IMR-90 (cell line): Measurements from ENCODE around the gene COQ6. TPM values are rescaled to one million over a fixed set of nuclear protein-coding genes. Genes with fewer than 3 reads are reported as not detected.

Experiments
- ATAC-seq: fragments of 200-7000 bp; cut with Tn5 transposase; 2 replicates; pipeline ENCODE4 v1.9.1; 2020; ENCODE audit warnings: low read depth, mild to moderate bottlenecking, moderate library complexity
- BruUV-seq: library from RNA; stranded (reverse); fragments of 400-500 nt; replicated peaks from 2 replicates; lab custom pipeline; 2021; lab: Mats Ljungman, UMichigan
- CTCF ChIA-PET: fragments of 300-600 bp; formaldehyde crosslinking; extraction: SDS; loops from one replicate; lab custom pipeline; 2021; ENCODE audit warnings: antibody characterized with exemption; lab: Yijun Ruan, JAX
- POLR2A ChIA-PET: fragments of 300-600 bp; sonication (Branson Sonifier 250); formaldehyde crosslinking; loops from one replicate; lab custom pipeline; 2022; ENCODE audit warnings: antibody characterized with exemption; ENCODE audit not compliant: unreplicated experiment; lab: Charles Lee
- DNase-seq: peaks from one replicate; pipeline ENCODE4 v3.0.0; 2013
- H2AFZ ChIP-seq: replicated peaks from 2 replicates; pipeline ENCODE3; 2013; ENCODE audit warnings: low read length, mild to moderate bottlenecking; ENCODE audit not compliant: poor library complexity
- H2AK5ac ChIP-seq: 2 replicates; pipeline ENCODE4 v1.6.1; 2013; ENCODE audit warnings: low read depth, low read length, inconsistent platforms
- H2AK9ac ChIP-seq: replicated peaks from 2 replicates; pipeline ENCODE3; 2013; ENCODE audit warnings: mild to moderate bottlenecking, low read depth, low read length, moderate library complexity; ENCODE audit not compliant: poor library complexity
- H2BK120ac ChIP-seq: 2 replicates; pipeline ENCODE4 v1.6.1; 2013; ENCODE audit warnings: low read depth, low read length, inconsistent platforms
- H2BK15ac ChIP-seq: 3 replicates; pipeline ENCODE4 v1.6.1; 2013; ENCODE audit warnings: low read depth, low read length, inconsistent platforms
- H2BK20ac ChIP-seq: 2 replicates; pipeline ENCODE4 v1.6.1; 2013; ENCODE audit warnings: low read depth, mild to moderate bottlenecking, inconsistent platforms, low read length, moderate library complexity
- H2BK5ac ChIP-seq: 2 replicates; pipeline ENCODE4 v1.6.1; 2013; ENCODE audit warnings: mild to moderate bottlenecking, low read depth, low read length, inconsistent platforms; ENCODE audit not compliant: poor library complexity, severe bottlenecking
- H3K14ac ChIP-seq: replicated peaks from 2 replicates; pipeline ENCODE4 v1.6.1; 2013; ENCODE audit warnings: low read depth, low read length, inconsistent platforms
- H3K18ac ChIP-seq: 2 replicates; pipeline ENCODE4 v1.6.1; 2013; ENCODE audit warnings: low read depth, low read length, control low read depth
- H3K23ac ChIP-seq: 2 replicates; pipeline ENCODE4 v1.6.1; 2013; ENCODE audit warnings: low read depth, low read length, inconsistent platforms
- H3K27ac ChIP-seq: 2 replicates; pipeline ENCODE4 v1.5.1; 2013; ENCODE audit warnings: mild to moderate bottlenecking, control low read depth, low read length; ENCODE audit not compliant: insufficient read depth
- H3K27me3 ChIP-seq: 2 replicates; pipeline ENCODE4 v1.6.1; 2013; ENCODE audit warnings: low read length; ENCODE audit not compliant: control insufficient read depth, insufficient read depth
- H3K36me3 ChIP-seq: 2 replicates; pipeline ENCODE4 v1.6.1; 2013; ENCODE audit warnings: low read length, mixed read lengths; ENCODE audit not compliant: control insufficient read depth, insufficient read depth
- H3K4ac ChIP-seq: 2 replicates; pipeline ENCODE4 v1.6.1; 2013; ENCODE audit warnings: low read depth, low read length, inconsistent platforms
- H3K4me1 ChIP-seq: 2 replicates; pipeline ENCODE4 v1.6.1; 2013; ENCODE audit warnings: low read length, mixed read lengths; ENCODE audit not compliant: control insufficient read depth, insufficient read depth
- H3K4me2 ChIP-seq: 2 replicates; pipeline ENCODE4 v1.6.1; 2013; ENCODE audit warnings: low read depth, mild to moderate bottlenecking, control low read depth, low read length, moderate library complexity
- H3K4me3 ChIP-seq: 2 replicates; pipeline ENCODE4 v1.5.1; 2013; ENCODE audit warnings: low read depth, mild to moderate bottlenecking, control low read depth, low read length, moderate library complexity; ENCODE audit not compliant: insufficient read depth
- H3K56ac ChIP-seq: 2 replicates; pipeline ENCODE4 v1.6.1; 2013; ENCODE audit warnings: low read length, inconsistent platforms; ENCODE audit not compliant: insufficient read depth; ENCODE audit errors: extremely low read depth
- H3K79me1 ChIP-seq, 2 experiments: 2 replicates each; pipeline ENCODE4 v1.6.1; 2013; ENCODE audit warnings: low read length in 2 of 2, inconsistent platforms in 1 of 2, low read depth in 1 of 2
- H3K9ac ChIP-seq: 2 replicates; pipeline ENCODE4 v1.6.1; 2013; ENCODE audit warnings: low read depth, low read length, control low read depth
- H3K9me1 ChIP-seq: 2 replicates; pipeline ENCODE4 v1.6.1; 2013; ENCODE audit warnings: low read length, inconsistent platforms; ENCODE audit not compliant: insufficient read depth
- H3K9me3 ChIP-seq: 2 replicates; pipeline ENCODE4 v1.6.1; 2013; ENCODE audit warnings: low read length; ENCODE audit not compliant: control insufficient read depth, insufficient read depth
- H4K20me1 ChIP-seq: 2 replicates; pipeline ENCODE4 v1.6.1; 2013; ENCODE audit warnings: low read length, inconsistent platforms; ENCODE audit not compliant: insufficient read depth
- H4K5ac ChIP-seq: 2 replicates; pipeline ENCODE4 v1.6.1; 2013; ENCODE audit warnings: mild to moderate bottlenecking, low read depth, low read length, control low read depth
- H4K8ac ChIP-seq, 2 experiments: 2 replicates each; pipeline ENCODE4 v1.6.1; 2013; ENCODE audit warnings: low read depth in 2 of 2, low read length in 2 of 2, control low read depth in 1 of 2, inconsistent platforms in 1 of 2
- H4K91ac ChIP-seq: 2 replicates; pipeline ENCODE4 v1.6.1; 2013; ENCODE audit warnings: low read depth, low read length, inconsistent platforms; ENCODE audit not compliant: insufficient read depth
- BHLHE40 ChIP-seq: fragments of 150-350 bp; IDR thresholded peaks from 2 replicates; pipeline ENCODE4 v1.6.1; 2016; ENCODE audit warnings: mild to moderate bottlenecking, low read depth, low read length
- CEBPB ChIP-seq: IDR thresholded peaks from 2 replicates; pipeline ENCODE4 v1.6.1; 2012; ENCODE audit warnings: low read depth, low read length, improper control_type of control experiment
- CTCF ChIP-seq: conservative IDR thresholded peaks from 2 replicates; pipeline ENCODE4 v1.5.1; 2012; ENCODE audit warnings: mild to moderate bottlenecking, low read depth, low read length, improper control_type of control experiment
- FOS ChIP-seq: fragments of 150-350 bp; IDR thresholded peaks from 2 replicates; pipeline ENCODE4 v1.6.1; 2016; ENCODE audit warnings: low read depth, low read length
- MAFK ChIP-seq: IDR thresholded peaks from 2 replicates; pipeline ENCODE4 v1.6.1; 2012; ENCODE audit warnings: low read depth, low read length, improper control_type of control experiment
- NFE2L2 ChIP-seq: fragments of 150-350 bp; IDR thresholded peaks from 2 replicates; pipeline ENCODE4 v1.6.1; 2016; ENCODE audit warnings: low read depth, mild to moderate bottlenecking, low read length
- POLR2A ChIP-seq: IDR thresholded peaks from 2 replicates; pipeline ENCODE4 v1.6.1; 2012; ENCODE audit warnings: mild to moderate bottlenecking, low read depth, low read length
- RAD21 ChIP-seq: IDR thresholded peaks from 2 replicates; pipeline ENCODE4 v1.6.1; 2012; ENCODE audit warnings: low read length, improper control_type of control experiment
- RCOR1 ChIP-seq: IDR thresholded peaks from 2 replicates; pipeline ENCODE4 v1.6.1; 2012; ENCODE audit warnings: mild to moderate bottlenecking, low read length, improper control_type of control experiment; ENCODE audit not compliant: insufficient replicate concordance
- RFX5 ChIP-seq: IDR thresholded peaks from 2 replicates; pipeline ENCODE4 v1.8.0; 2012; ENCODE audit warnings: low read depth, mild to moderate bottlenecking, low read length, moderate library complexity
- SMC3 ChIP-seq: fragments of 150-350 bp; IDR thresholded peaks from 2 replicates; pipeline ENCODE4 v1.6.1; 2016; ENCODE audit warnings: low read depth, mild to moderate bottlenecking, antibody characterized with exemption, low read length, moderate library complexity
- USF2 ChIP-seq: fragments of 150-350 bp; IDR thresholded peaks from 2 replicates; pipeline ENCODE4 v1.6.1; 2017; ENCODE audit warnings: mild to moderate bottlenecking, antibody characterized with exemption, low read length, low read depth
- WGBS, 2 experiments: methylation state at CpG; one replicate each; pipeline versions ENCODE4 v1.1.5 to v1.1.7; 2013; ENCODE audit warnings: missing lambda C conversion rate in 2 of 2; ENCODE audit not compliant: insufficient read length in 1 of 2; ENCODE audit errors: extremely low coverage in 2 of 2; 5-methylcytosine and 5-hydroxymethylcytosine counted together
- dilution Hi-C: fragments of 300-500 bp; cut with HindIII; formaldehyde crosslinking; loops from one replicate; pipeline ENCODE4 v1.14.3; 2018; ENCODE audit warnings: low sequenced_read_pairs; ENCODE audit not compliant: unreplicated experiment
- in situ Hi-C: fragments of 300-500 bp; cut with MboI; formaldehyde crosslinking; loops from 3 replicates; pipeline ENCODE4 v1.14.3; 2019; ENCODE audit warnings: low sequenced_read_pairs, inconsistent platforms, mixed read lengths
- intact Hi-C: fragments of 100-400 bp; cut with micrococcal nuclease; formaldehyde crosslinking; loops from 2 replicates; pipeline ENCODE4 v1.10.0; 2022
- polyA plus RNA-seq, 3 experiments: library from polyadenylated mRNA; depleted of rRNA; stranded (reverse); fragments of >200 nt; gene quantifications; 2 replicates each; pipeline ENCODE4 v1.2.3, GENCODE V29; 2012; ENCODE audit warnings: low replicate concordance in 1 of 3
- total RNA-seq: library from RNA; depleted of rRNA; stranded (reverse); fragments of >200 nt; gene quantifications from 2 replicates; pipeline ENCODE4 v1.2.3, GENCODE V29; 2012

Gene COQ6
- total and polyA plus RNA-seq, 2 of the 4 experiments (the other 2 are of a cell fraction) = 21.0 to 28.6 TPM

DNA sequence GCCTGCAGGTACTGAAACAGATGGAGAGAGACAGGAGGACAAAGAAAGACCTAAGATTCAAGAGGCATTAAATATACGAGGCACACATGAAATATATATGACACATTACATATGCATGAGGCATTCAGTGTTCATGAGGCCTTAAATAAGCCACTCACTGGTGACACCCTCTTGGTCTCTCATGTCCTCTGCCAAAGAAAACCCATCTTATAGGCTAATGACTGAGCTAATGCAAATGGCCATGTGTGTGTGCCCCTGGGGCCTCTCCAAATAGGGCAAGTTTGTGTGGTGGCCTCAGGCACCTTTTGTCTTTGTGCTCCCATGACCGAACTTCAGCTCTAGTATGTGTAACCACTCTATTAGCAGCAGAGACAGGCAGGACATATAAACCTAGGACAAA is 18.8 kb downstream of the COQ6 start:
- Histone ChIP-seq H3K14ac (no peak overlapping the region), H3K9ac (no peak overlapping the region), H3K4ac (no peak overlapping the region), H3K4me2 (no peak overlapping the region), H4K20me1 (no peaks in the 10 kb centered on the region), H2AK5ac (no peak overlapping the region), H3K4me3 (no peak overlapping the region), H3K36me3 (peaks cover 18% of the 10 kb centered on the region), H2AFZ (no peak overlapping the region), H3K56ac (no peak overlapping the region), H3K23ac (no peak overlapping the region), H3K18ac (no peak overlapping the region), H2AK9ac (no peak overlapping the region), H4K91ac (no peak overlapping the region), H4K8ac (no peak overlapping the region), H2BK5ac (no peak overlapping the region), H2BK120ac (no peak overlapping the region), H2BK15ac (no peak overlapping the region), H3K27me3 (no peaks in the 10 kb centered on the region), H2BK20ac (no peak overlapping the region), H3K79me1 (no peaks in the 10 kb centered on the region), H3K4me1 (no peaks in the 10 kb centered on the region), H4K5ac (no peak overlapping the region), H3K27ac (no peak overlapping the region), H3K9me1 (peaks cover 9% of the 10 kb centered on the region), H3K9me3 (no peaks in the 10 kb centered on the region)
- in situ Hi-C loops (no loop called here), dilution Hi-C loops (no loop called here), intact Hi-C loops (no loop called here)
- no peak for TF ChIP-seq RFX5
- TF ChIP-seq POLR2A = no peak
- no peak for TF ChIP-seq USF2
- no peak for TF ChIP-seq BHLHE40
- TF ChIP-seq NFE2L2 = no peak
- TF ChIP-seq RAD21 = no peak
- TF ChIP-seq CTCF = no peak
- no peak for TF ChIP-seq SMC3
- no peak for TF ChIP-seq MAFK
- TF ChIP-seq RCOR1 = no peak
- no peak for TF ChIP-seq CEBPB
- TF ChIP-seq FOS = no peak
- ATAC-seq (no peak), DNase-seq (no peak)
- BruUV-seq = no TSS peak
- CTCF ChIA-PET = no interaction called here
- POLR2A ChIA-PET = no interaction called here
- WGBS, 2 experiments = no CpG with 5 or more reads among the region's 2 CpGs
